K562 (cell line): ENCODE measurements around the gene DNAJB1. TPM values are rescaled to one million over a fixed set of nuclear protein-coding genes. Genes with fewer than 3 reads are reported as not detected.

Experiments used
- BACH1 ChIP-seq: fragments of 200-800 bp; sonication (Bioruptor generic); IDR thresholded peaks from 2 replicates; pipeline ENCODE4 v1.6.1; 2016; ENCODE audit warnings: missing genetic modification characterization, missing compliant biosample characterization
- CCNT2 ChIP-seq: IDR thresholded peaks from 2 replicates; pipeline ENCODE4 v1.6.1; 2011; ENCODE audit warnings: borderline replicate concordance, low read depth, mild to moderate bottlenecking, moderate library complexity, mixed read lengths, low read length; ENCODE audit not compliant: insufficient read length; ENCODE audit errors: extremely low read depth
- DACH1 ChIP-seq: fragments of 450-650 bp; IDR thresholded peaks from 2 replicates; pipeline ENCODE4 v1.6.1; 2018; ENCODE audit not compliant: partially characterized antibody
- DIDO1 ChIP-seq: fragments of 450-650 bp; IDR thresholded peaks from 2 replicates; pipeline ENCODE4 v1.6.1; 2016; ENCODE audit warnings: low read depth, missing biosample characterization, missing genetic modification characterization
- HCFC1 ChIP-seq: IDR thresholded peaks from 2 replicates; pipeline ENCODE4 v1.6.1; 2012; ENCODE audit warnings: low read depth, low read length, improper control_type of control experiment
- HDAC1 ChIP-seq, 2 experiments: fragments of 450-650 bp; IDR thresholded peaks; 2 replicates each; pipeline ENCODE4 v1.6.1; 2016 to 2017; ENCODE audit warnings: inconsistent platforms in 1 of 2, mild to moderate bottlenecking in 1 of 2, moderate library complexity in 1 of 2
- MAZ ChIP-seq, 2 experiments: fragments of 450-650 bp in 1 of 2; sonication (generic) in 1 of 2; formaldehyde crosslinking; IDR thresholded peaks in 1 of 2; conservative IDR thresholded peaks in 1 of 2; 2 replicates each; pipeline versions ENCODE4 v1.4.0 to v1.5.0; 2020; ENCODE audit warnings: mild to moderate bottlenecking in 1 of 2, missing genetic modification reagents in 1 of 2
- MBD2 ChIP-seq: sonication (generic); IDR thresholded peaks from 2 replicates; pipeline ENCODE4 v1.6.1; 2016; ENCODE audit warnings: low read depth, borderline replicate concordance
- MEIS2 ChIP-seq: fragments of 450-650 bp; IDR thresholded peaks from 2 replicates; pipeline ENCODE4 v1.6.1; 2014; ENCODE audit warnings: mild to moderate bottlenecking; ENCODE audit not compliant: partially characterized antibody
- MITF ChIP-seq: IDR thresholded peaks from 2 replicates; pipeline ENCODE4 v1.6.1; 2014; ENCODE audit warnings: antibody characterized with exemption
- NFIC ChIP-seq: fragments of 450-650 bp; IDR thresholded peaks from 2 replicates; pipeline ENCODE4 v1.6.1; 2017; ENCODE audit warnings: mild to moderate bottlenecking, inconsistent platforms
- OTX1 ChIP-seq: fragments of 450-650 bp; formaldehyde crosslinking; IDR thresholded peaks from 2 replicates; pipeline ENCODE4 v1.4.0; 2022; ENCODE audit warnings: mild to moderate bottlenecking
- RAD21 ChIP-seq, 2 experiments: fragments of 250-450 bp in 1 of 2; fragments of 450-650 bp in 1 of 2; sonication (Bioruptor Pico) in 1 of 2; formaldehyde crosslinking in 1 of 2; IDR thresholded peaks in 1 of 2; conservative IDR thresholded peaks in 1 of 2; 2 replicates each; pipeline versions ENCODE4 v1.4.0 to v1.8.0; 2020 to 2022; ENCODE audit warnings: mild to moderate bottlenecking in 2 of 2, moderate library complexity in 1 of 2
- SMAD4 ChIP-seq: fragments of 250-450 bp; sonication (Bioruptor Pico); conservative IDR thresholded peaks from 2 replicates; pipeline ENCODE4 v1.8.0; 2021; ENCODE audit warnings: inconsistent platforms, mild to moderate bottlenecking, moderate library complexity
- SREBF1 ChIP-seq: fragments of 150-350 bp; IDR thresholded peaks from 2 replicates; pipeline ENCODE4 v1.6.1; 2014; ENCODE audit warnings: antibody characterized with exemption, low read depth, low read length, borderline replicate concordance
- TCFL5 ChIP-seq: fragments of 250-450 bp; sonication (Bioruptor Pico); conservative IDR thresholded peaks from 2 replicates; pipeline ENCODE4 v1.6.1; 2021; ENCODE audit warnings: mild to moderate bottlenecking, moderate library complexity, matching md5 sums
- TFAM ChIP-seq: fragments of 250-450 bp; sonication (Bioruptor Pico); conservative IDR thresholded peaks from 2 replicates; pipeline ENCODE4 v1.5.0; 2021; ENCODE audit warnings: mild to moderate bottlenecking, moderate library complexity
- polyA plus RNA-seq, 8 experiments: library from polyadenylated mRNA; depleted of rRNA in 4 of 8; stranded (reverse) in 5 of 8; unstranded in 3 of 8; fragments of >200 nt; fragmentation: Nextera tagmentation in 2 of 8; fragmentation: Illumina TruSeq in 1 of 8; extraction: Ambion mirVana in 2 of 8; extraction: Trizol in 1 of 8; gene quantifications; 2 replicates each; pipeline versions ENCODE4 v1.2.1 to v1.2.3, GENCODE V29; 2011 to 2014; ENCODE audit warnings: inconsistent platforms in 1 of 8, missing spikeins in 1 of 8
- total RNA-seq, 7 experiments: library from RNA; depleted of rRNA in 6 of 7; stranded (reverse); fragments of >200 nt in 6 of 7; fragmentation: Illumina TruSeq in 2 of 7; extraction: Trizol in 2 of 7; gene quantifications; 2 replicates each; pipeline versions ENCODE4 v1.2.1 to v1.2.3, GENCODE V29; 2011 to 2021; ENCODE audit warnings: low replicate concordance in 1 of 7
- TF ChIP-seq, protein P1 (sequence below): sonication (generic); formaldehyde crosslinking; IDR thresholded peaks from 2 replicates; pipeline ENCODE4 v1.8.1; 2023; ENCODE audit warnings: missing genetic modification reagents, mild to moderate bottlenecking, borderline replicate concordance
- TF ChIP-seq, protein P2 (sequence below): fragments of 250-450 bp; sonication (Bioruptor Pico); IDR thresholded peaks from 2 replicates; pipeline ENCODE4 v1.6.1; 2021; ENCODE audit warnings: mild to moderate bottlenecking

The DNAJB1 gene
- total and polyA plus RNA-seq, 9 of the 15 experiments (the other 6 are each of a cell fraction or from before 2014, with no cell fraction given): 13.2 to 113 (median 62.1) TPM

GRCh38 chr19:14496029-14496833, 22.0 kb downstream of the DNAJB1 start, which contains the start of gene GIPC1 (continued):
- TF ChIP-seq, protein P1, sequence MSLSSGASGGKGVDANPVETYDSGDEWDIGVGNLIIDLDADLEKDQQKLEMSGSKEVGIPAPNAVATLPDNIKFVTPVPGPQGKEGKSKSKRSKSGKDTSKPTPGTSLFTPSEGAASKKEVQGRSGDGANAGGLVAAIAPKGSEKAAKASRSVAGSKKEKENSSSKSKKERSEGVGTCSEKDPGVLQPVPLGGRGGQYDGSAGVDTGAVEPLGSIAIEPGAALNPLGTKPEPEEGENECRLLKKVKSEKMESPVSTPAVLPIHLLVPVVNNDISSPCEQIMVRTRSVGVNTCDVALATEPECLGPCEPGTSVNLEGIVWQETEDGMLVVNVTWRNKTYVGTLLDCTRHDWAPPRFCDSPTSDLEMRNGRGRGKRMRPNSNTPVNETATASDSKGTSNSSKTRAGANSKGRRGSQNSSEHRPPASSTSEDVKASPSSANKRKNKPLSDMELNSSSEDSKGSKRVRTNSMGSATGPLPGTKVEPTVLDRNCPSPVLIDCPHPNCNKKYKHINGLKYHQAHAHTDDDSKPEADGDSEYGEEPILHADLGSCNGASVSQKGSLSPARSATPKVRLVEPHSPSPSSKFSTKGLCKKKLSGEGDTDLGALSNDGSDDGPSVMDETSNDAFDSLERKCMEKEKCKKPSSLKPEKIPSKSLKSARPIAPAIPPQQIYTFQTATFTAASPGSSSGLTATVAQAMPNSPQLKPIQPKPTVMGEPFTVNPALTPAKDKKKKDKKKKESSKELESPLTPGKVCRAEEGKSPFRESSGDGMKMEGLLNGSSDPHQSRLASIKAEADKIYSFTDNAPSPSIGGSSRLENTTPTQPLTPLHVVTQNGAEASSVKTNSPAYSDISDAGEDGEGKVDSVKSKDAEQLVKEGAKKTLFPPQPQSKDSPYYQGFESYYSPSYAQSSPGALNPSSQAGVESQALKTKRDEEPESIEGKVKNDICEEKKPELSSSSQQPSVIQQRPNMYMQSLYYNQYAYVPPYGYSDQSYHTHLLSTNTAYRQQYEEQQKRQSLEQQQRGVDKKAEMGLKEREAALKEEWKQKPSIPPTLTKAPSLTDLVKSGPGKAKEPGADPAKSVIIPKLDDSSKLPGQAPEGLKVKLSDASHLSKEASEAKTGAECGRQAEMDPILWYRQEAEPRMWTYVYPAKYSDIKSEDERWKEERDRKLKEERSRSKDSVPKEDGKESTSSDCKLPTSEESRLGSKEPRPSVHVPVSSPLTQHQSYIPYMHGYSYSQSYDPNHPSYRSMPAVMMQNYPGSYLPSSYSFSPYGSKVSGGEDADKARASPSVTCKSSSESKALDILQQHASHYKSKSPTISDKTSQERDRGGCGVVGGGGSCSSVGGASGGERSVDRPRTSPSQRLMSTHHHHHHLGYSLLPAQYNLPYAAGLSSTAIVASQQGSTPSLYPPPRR (CRISPR knock-in tag): peak; percentile 5; the same call in 1 of the 2 replicates
- TF ChIP-seq, protein P2, sequence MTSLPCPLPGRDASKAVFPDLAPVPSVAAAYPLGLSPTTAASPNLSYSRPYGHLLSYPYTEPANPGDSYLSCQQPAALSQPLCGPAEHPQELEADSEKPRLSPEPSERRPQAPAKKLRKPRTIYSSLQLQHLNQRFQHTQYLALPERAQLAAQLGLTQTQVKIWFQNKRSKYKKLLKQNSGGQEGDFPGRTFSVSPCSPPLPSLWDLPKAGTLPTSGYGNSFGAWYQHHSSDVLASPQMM (CRISPR knock-in tag): no peak
- TF ChIP-seq CCNT2 (peak; percentile 65), HCFC1 (0 out of 2 replicates have a peak, but pooled peaks have one; percentile 36), SREBF1 (peak; percentile 95), MAZ (CRISPR knock-in tag; conservative IDR thresholded peaks at IDR 0.05 in 1 of 2, IDR thresholded peaks at IDR 0.05 in 1 of 2) (peak; percentile 86 to 87), MEIS2 (peak; percentile 31), HDAC1 (IDR thresholded peaks at IDR 0.05) (peak in 1 of 2 experiments; percentile 49; a peak in 2 of 4 replicates), SMAD4 (CRISPR knock-in tag) (peak; percentile 90), OTX1 (peak; percentile 60; the same call in 1 of the 2 replicates), RAD21 (CRISPR knock-in tag; conservative IDR thresholded peaks at IDR 0.05 in 1 of 2, IDR thresholded peaks at IDR 0.05 in 1 of 2) (no peak), MITF (peak; percentile 71; the same call in 1 of the 2 replicates), TCFL5 (no peak), TFAM (CRISPR knock-in tag) (no peak), DACH1 (peak; percentile 61), MBD2 (peak; percentile 98), NFIC (peak; percentile 87), BACH1 (no peak), DIDO1 (no peak)
